Trophoblast cell (in vitro differentiated cells and primary cell): ENCODE measurements around the gene OR10G4. TPM values are rescaled to one million over a fixed set of nuclear protein-coding genes. Genes with fewer than 3 reads are reported as not detected.

Experiments used
- DNase-seq, 2 donors: peaks; one replicate each; pipeline ENCODE4 v3.0.0-alpha.2; 2016
- H2AFZ ChIP-seq: 2 replicates; pipeline ENCODE4 v1.6.1; 2013; ENCODE audit warnings: low read length, moderate library complexity, mild to moderate bottlenecking; ENCODE audit not compliant: insufficient read depth, poor library complexity
- H2AK5ac ChIP-seq: 2 replicates; pipeline ENCODE4 v1.6.1; 2013; ENCODE audit warnings: mild to moderate bottlenecking, low read length
- H2BK120ac ChIP-seq: 2 replicates; pipeline ENCODE4 v1.6.1; 2013; ENCODE audit warnings: low read length, mild to moderate bottlenecking, moderate library complexity; ENCODE audit not compliant: insufficient read depth, poor library complexity
- H2BK12ac ChIP-seq: 2 replicates; pipeline ENCODE4 v1.6.1; 2013; ENCODE audit warnings: mild to moderate bottlenecking, low read length, moderate library complexity
- H2BK5ac ChIP-seq: 2 replicates; pipeline ENCODE4 v1.6.1; 2013; ENCODE audit warnings: low read length, low read depth, moderate library complexity, mild to moderate bottlenecking; ENCODE audit not compliant: poor library complexity
- H3K14ac ChIP-seq: 2 replicates; pipeline ENCODE4 v1.6.1; 2013; ENCODE audit warnings: mild to moderate bottlenecking, low read length
- H3K18ac ChIP-seq: 2 replicates; pipeline ENCODE4 v1.6.1; 2013; ENCODE audit warnings: mild to moderate bottlenecking, low read length
- H3K23ac ChIP-seq: 2 replicates; pipeline ENCODE4 v1.6.1; 2013; ENCODE audit warnings: low read length
- H3K27ac ChIP-seq: 2 replicates; pipeline ENCODE4 v1.5.1; 2013; ENCODE audit warnings: low read depth, mild to moderate bottlenecking, inconsistent platforms, low read length, moderate library complexity
- H3K27me3 ChIP-seq: 2 replicates; pipeline ENCODE4 v1.6.1; 2013; ENCODE audit warnings: inconsistent platforms, mild to moderate bottlenecking, low read length, moderate library complexity; ENCODE audit not compliant: insufficient read depth
- H3K36me3 ChIP-seq, 2 experiments: 1 replicate in 1 of 2; 2 replicates in 1 of 2; pipeline ENCODE4 v1.6.1; 2013; ENCODE audit warnings: low read length in 2 of 2, mild to moderate bottlenecking in 2 of 2, moderate library complexity in 1 of 2; ENCODE audit not compliant: insufficient read depth in 2 of 2, control insufficient read depth in 1 of 2
- H3K4ac ChIP-seq: 2 replicates; pipeline ENCODE4 v1.6.1; 2013; ENCODE audit warnings: low read depth, mild to moderate bottlenecking, low read length, moderate library complexity
- H3K4me1 ChIP-seq, 2 experiments: 1 replicate in 1 of 2; 2 replicates in 1 of 2; pipeline ENCODE4 v1.6.1; 2013; ENCODE audit warnings: low read length in 2 of 2, mild to moderate bottlenecking in 2 of 2, moderate library complexity in 1 of 2; ENCODE audit not compliant: insufficient read depth in 2 of 2, control insufficient read depth in 1 of 2
- H3K4me2 ChIP-seq: 2 replicates; pipeline ENCODE4 v1.6.1; 2013; ENCODE audit warnings: inconsistent platforms, mild to moderate bottlenecking, low read length, moderate library complexity
- H3K4me3 ChIP-seq: 2 replicates; pipeline ENCODE4 v1.5.1; 2013; ENCODE audit warnings: mild to moderate bottlenecking, low read depth, low read length, inconsistent platforms
- H3K79me1 ChIP-seq: one replicate; pipeline ENCODE4 v1.6.1; 2013; ENCODE audit warnings: low read length
- H3K79me2 ChIP-seq: 2 replicates; pipeline ENCODE4 v1.6.1; 2013; ENCODE audit warnings: low read length, mild to moderate bottlenecking; ENCODE audit not compliant: control insufficient read depth, insufficient read depth, poor library complexity
- H3K9ac ChIP-seq: 2 replicates; pipeline ENCODE4 v1.6.1; 2013; ENCODE audit warnings: mild to moderate bottlenecking, low read length
- H3K9me3 ChIP-seq: 2 replicates; pipeline ENCODE4 v1.6.1; 2013; ENCODE audit warnings: low read depth, mild to moderate bottlenecking, control low read depth, inconsistent platforms, low read length; ENCODE audit not compliant: insufficient read depth
- H4K12ac ChIP-seq: 2 replicates; pipeline ENCODE4 v1.6.1; 2013; ENCODE audit warnings: low read depth, mild to moderate bottlenecking, low read length, moderate library complexity
- H4K8ac ChIP-seq: 2 replicates; pipeline ENCODE4 v1.6.1; 2013; ENCODE audit warnings: low read depth, mild to moderate bottlenecking, low read length, moderate library complexity
- H4K91ac ChIP-seq: one replicate; pipeline ENCODE4 v1.6.1; 2013; ENCODE audit warnings: low read depth, mild to moderate bottlenecking, low read length, moderate library complexity
- WGBS: extraction: QIAGEN DNeasy Blood & Tissue Kit; methylation state at CpG from one replicate; pipeline ENCODE4 v1.1.7; 2013; ENCODE audit warnings: missing lambda C conversion rate; ENCODE audit not compliant: insufficient read length, insufficient coverage; ENCODE audit errors: extremely low coverage; 5-methylcytosine and 5-hydroxymethylcytosine counted together
- polyA plus RNA-seq: library from polyadenylated mRNA; stranded (reverse); fragments of 200-250 nt; gene quantifications from 2 replicates; pipeline ENCODE4 v1.2.3, GENCODE V29; 2013

Gene OR10G4
- polyA plus RNA-seq: not detected in 2 replicates

DNA sequence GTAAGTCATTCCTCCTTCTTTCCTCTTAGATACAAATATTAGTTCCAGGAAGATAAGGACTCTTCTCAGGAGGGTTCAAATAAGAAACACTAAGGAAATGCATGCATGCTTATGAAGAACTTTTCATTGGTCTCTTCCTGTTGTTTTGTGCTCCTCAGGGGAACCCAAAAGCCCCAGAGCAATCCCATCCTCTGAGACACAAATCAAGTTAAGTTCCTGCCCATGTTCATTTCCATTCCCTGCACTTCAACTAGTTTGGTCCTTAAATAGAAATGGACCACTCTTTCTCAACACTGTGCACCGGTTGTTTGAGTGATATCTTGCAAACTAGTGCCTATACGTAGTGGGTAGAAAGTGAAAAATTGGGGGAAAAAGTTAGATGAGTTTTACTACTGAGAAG is at the start of gene OR10G4:
Gene OR10G4 (plus strand): TSS at position 301 of the 400 bp plus-strand sequence. CDS start 2,578 bp downstream, outside the sequence.
- no peak within 1 kb of the TSS for H3K9ac ChIP-seq
- no peak within 1 kb of the TSS for H2AK5ac ChIP-seq
- H3K79me2 ChIP-seq: no peaks in the 10 kb centered on the region
- H3K14ac ChIP-seq: no peak within 1 kb of the TSS
- H4K91ac ChIP-seq: no peak within 1 kb of the TSS
- no peaks in the 10 kb centered on the region for H3K79me1 ChIP-seq
- H3K27me3 ChIP-seq: no peaks in the 10 kb centered on the region
- no peak within 1 kb of the TSS for H2AFZ ChIP-seq
- no peak within 1 kb of the TSS for H3K4me3 ChIP-seq
- H3K4me2 ChIP-seq: no peak within 1 kb of the TSS
- no peak within 1 kb of the TSS for H2BK12ac ChIP-seq
- WGBS: no CpG with 5 or more reads among the region's 2 CpGs
- no peaks in the 10 kb centered on the region for H3K4me1 ChIP-seq
- H3K4ac ChIP-seq: no peak within 1 kb of the TSS
- H3K9me3 ChIP-seq: no peaks in the 10 kb centered on the region
- no peaks in the 10 kb centered on the region for H3K36me3 ChIP-seq
- H2BK120ac ChIP-seq: no peak within 1 kb of the TSS
- no peak within 1 kb of the TSS for H2BK5ac ChIP-seq
- H3K23ac ChIP-seq: no peak within 1 kb of the TSS
- DNase-seq: no peak
- H3K27ac ChIP-seq: no peak within 1 kb of the TSS
- no peak within 1 kb of the TSS for H4K8ac ChIP-seq
- no peak within 1 kb of the TSS for H4K12ac ChIP-seq
- no peak within 1 kb of the TSS for H3K18ac ChIP-seq

DNA sequence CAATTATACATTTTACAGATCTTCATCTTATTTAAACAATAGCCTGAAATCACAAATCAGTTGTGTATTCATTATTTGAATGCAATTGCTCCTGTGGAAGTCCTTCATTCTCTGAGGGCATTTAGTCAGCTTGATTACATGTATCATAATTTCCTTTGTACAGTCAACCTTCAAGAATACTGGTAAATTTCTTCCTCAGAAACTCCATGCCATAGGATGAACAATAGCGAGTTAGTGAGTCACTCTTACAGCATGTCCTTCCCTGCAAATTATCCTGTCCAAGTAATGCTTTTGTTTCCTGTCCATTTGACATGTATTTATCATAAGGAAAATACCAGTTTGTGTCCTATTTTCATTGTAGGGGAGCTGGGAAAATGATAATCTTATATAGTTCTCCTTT is 39.0 kb upstream of the OR10G4 start:
- no peak overlapping the region for H2BK120ac ChIP-seq
- no peak overlapping the region for H3K4ac ChIP-seq
- DNase-seq: peak in 1 of 2 donors; percentile 20
- no peak overlapping the region for H4K8ac ChIP-seq
- no peaks in the 10 kb centered on the region for H3K36me3 ChIP-seq
- no peak overlapping the region for H2BK5ac ChIP-seq
- H3K4me2 ChIP-seq: no peak overlapping the region
- no peak overlapping the region for H3K4me3 ChIP-seq
- H3K27ac ChIP-seq: no peak overlapping the region
- no peak overlapping the region for H2AK5ac ChIP-seq
- H4K91ac ChIP-seq: no peak overlapping the region
- no peak overlapping the region for H3K23ac ChIP-seq
- no peaks in the 10 kb centered on the region for H3K9me3 ChIP-seq
- H3K18ac ChIP-seq: no peak overlapping the region
- H3K79me2 ChIP-seq: no peaks in the 10 kb centered on the region
- no peak overlapping the region for H2AFZ ChIP-seq
- H3K79me1 ChIP-seq: no peaks in the 10 kb centered on the region
- H3K27me3 ChIP-seq: no peaks in the 10 kb centered on the region
- H2BK12ac ChIP-seq: no peak overlapping the region
- H3K4me1 ChIP-seq: no peaks in the 10 kb centered on the region
- H3K9ac ChIP-seq: no peak overlapping the region
- no peak overlapping the region for H4K12ac ChIP-seq
- WGBS: no CpG with 5 or more reads among the region's 1 CpG
- H3K14ac ChIP-seq: no peak overlapping the region

- no peak overlapping the region for H3K27ac ChIP-seq
- H4K8ac ChIP-seq: no peak overlapping the region
- H4K12ac ChIP-seq: no peak overlapping the region
- H2BK120ac ChIP-seq: no peak overlapping the region
- no peaks in the 10 kb centered on the region for H3K79me2 ChIP-seq
- H4K91ac ChIP-seq: no peak overlapping the region
- H3K4ac ChIP-seq: no peak overlapping the region
- H2BK5ac ChIP-seq: no peak overlapping the region
- no CpG with 5 or more reads among the region's 18 CpGs for WGBS
- H3K27me3 ChIP-seq: no peaks in the 10 kb centered on the region
- no peak overlapping the region for H2BK12ac ChIP-seq
- H3K36me3 ChIP-seq: no peaks in the 10 kb centered on the region
- H3K4me2 ChIP-seq: no peak overlapping the region
- no peak overlapping the region for H2AK5ac ChIP-seq
- no peak for DNase-seq
- H3K4me1 ChIP-seq: no peaks in the 10 kb centered on the region
- no peak overlapping the region for H3K14ac ChIP-seq
- no peak overlapping the region for H3K4me3 ChIP-seq
- peak overlapping the region; percentile 55 for H3K23ac ChIP-seq
- no peak overlapping the region for H3K18ac ChIP-seq
- H2AFZ ChIP-seq: no peak overlapping the region
- no peak overlapping the region for H3K9ac ChIP-seq
- no peaks in the 10 kb centered on the region for H3K79me1 ChIP-seq
- peaks cover 1% of the 10 kb centered on the region for H3K9me3 ChIP-seq
Measured at GRCh38 chr11:123976770-123977560, 35.8 kb upstream of the OR10G4 start.

GRCh38 chr11:123977731-123978347 is 35.0 kb upstream of the OR10G4 start, which contains the start of gene OR10S1:
Gene OR10S1 (minus strand): TSS chr11:123977781. CDS start chr11:123977664, 117 bp downstream.
- Histone ChIP-seq H2BK5ac (no peak within 1 kb of the TSS), H3K36me3 (no peaks in the 10 kb centered on the region), H3K14ac (no peak within 1 kb of the TSS), H3K4me2 (no peak within 1 kb of the TSS), H3K4ac (no peak within 1 kb of the TSS), H3K79me1 (no peaks in the 10 kb centered on the region), H4K91ac (no peak within 1 kb of the TSS), H2AK5ac (no peak within 1 kb of the TSS), H3K18ac (no peak within 1 kb of the TSS), H3K9ac (no peak within 1 kb of the TSS), H2BK12ac (no peak within 1 kb of the TSS), H4K8ac (no peak within 1 kb of the TSS), H3K27me3 (no peaks in the 10 kb centered on the region), H3K79me2 (no peaks in the 10 kb centered on the region), H3K9me3 (peaks cover 1% of the 10 kb centered on the region), H3K4me3 (no peak within 1 kb of the TSS), H3K23ac (peak within 1 kb of the TSS; percentile 55), H2BK120ac (no peak within 1 kb of the TSS), H3K4me1 (no peaks in the 10 kb centered on the region), H3K27ac (no peak within 1 kb of the TSS), H4K12ac (no peak within 1 kb of the TSS), H2AFZ (no peak within 1 kb of the TSS)
- DNase-seq: no peak
